DOHH2 (cell line): ENCODE measurements around the gene RASA3.

Experiments
- H3F3A ChIP-seq: fragments of 200-600 bp; sonication (generic), shearing (Covaris generic); 2 replicates; pipeline ENCODE4 v1.6.0; 2016; ENCODE audit warnings: antibody characterized with exemption, mild to moderate bottlenecking; ENCODE audit not compliant: control insufficient read depth, insufficient read depth
- H3K27ac ChIP-seq: fragments of 200-600 bp; sonication (generic); 2 replicates; pipeline ENCODE4 v1.5.1; 2014; ENCODE audit warnings: low read depth, mild to moderate bottlenecking, low read length, moderate library complexity
- H3K27me3 ChIP-seq: fragments of 200-600 bp; sonication (generic); 2 replicates; pipeline ENCODE4 v1.6.1; 2014; ENCODE audit warnings: mild to moderate bottlenecking, low read length, mixed read lengths; ENCODE audit not compliant: control insufficient read depth
- H3K36me3 ChIP-seq: fragments of 200-600 bp; sonication (generic); 2 replicates; pipeline ENCODE4 v1.6.1; 2014; ENCODE audit warnings: mild to moderate bottlenecking, low read length, moderate library complexity, mixed read lengths; ENCODE audit not compliant: control insufficient read depth
- H3K4me1 ChIP-seq: fragments of 200-600 bp; sonication (generic); 2 replicates; pipeline ENCODE4 v1.6.1; 2014; ENCODE audit warnings: mild to moderate bottlenecking, low read length, mixed read lengths; ENCODE audit not compliant: control insufficient read depth
- H3K4me2 ChIP-seq: fragments of 200-600 bp; sonication (generic); 2 replicates; pipeline ENCODE4 v1.6.0; 2014; ENCODE audit warnings: mild to moderate bottlenecking, low read length, moderate library complexity
- H3K4me3 ChIP-seq: fragments of 200-600 bp; sonication (generic); 2 replicates; pipeline ENCODE4 v1.5.1; 2014; ENCODE audit warnings: mild to moderate bottlenecking, low read length, mixed read lengths
- H3K79me2 ChIP-seq: fragments of 200-600 bp; sonication (generic); 2 replicates; pipeline ENCODE4 v1.6.1; 2014; ENCODE audit warnings: mild to moderate bottlenecking, low read length, mixed read lengths; ENCODE audit not compliant: control insufficient read depth
- H3K9me2 ChIP-seq: fragments of 200-600 bp; sonication (generic); replicated peaks from 2 replicates; pipeline ENCODE4 v1.6.1; 2014; ENCODE audit warnings: mild to moderate bottlenecking, low read length, mixed read lengths; ENCODE audit not compliant: control insufficient read depth
- H3K9me3 ChIP-seq: fragments of 200-600 bp; sonication (generic); 2 replicates; pipeline ENCODE4 v1.6.1; 2014; ENCODE audit warnings: antibody characterized with exemption, low read length, mixed read lengths; ENCODE audit not compliant: control insufficient read depth, insufficient read depth
- H4K20me1 ChIP-seq: fragments of 200-600 bp; sonication (generic); 2 replicates; pipeline ENCODE4 v1.6.0; 2014; ENCODE audit warnings: low read depth, mild to moderate bottlenecking, antibody characterized with exemption, low read length, moderate library complexity; ENCODE audit not compliant: control insufficient read depth, insufficient read depth
- EZH2phosphoT487 ChIP-seq: fragments of 200-600 bp; sonication (generic); IDR thresholded peaks from 2 replicates; pipeline ENCODE4 v1.6.1; 2017; ENCODE audit warnings: borderline replicate concordance, mild to moderate bottlenecking, antibody characterized with exemption, low read length, moderate library complexity, mixed read lengths
- TF ChIP-seq, protein P1 (sequence below): fragments of 200-600 bp; sonication (generic); IDR thresholded peaks from one replicate; pipeline ENCODE4 v1.5.1; 2014; ENCODE audit warnings: antibody characterized with exemption, mild to moderate bottlenecking, low read depth, low read length; ENCODE audit not compliant: poor library complexity, severe bottlenecking

Gene RASA3

DNA sequence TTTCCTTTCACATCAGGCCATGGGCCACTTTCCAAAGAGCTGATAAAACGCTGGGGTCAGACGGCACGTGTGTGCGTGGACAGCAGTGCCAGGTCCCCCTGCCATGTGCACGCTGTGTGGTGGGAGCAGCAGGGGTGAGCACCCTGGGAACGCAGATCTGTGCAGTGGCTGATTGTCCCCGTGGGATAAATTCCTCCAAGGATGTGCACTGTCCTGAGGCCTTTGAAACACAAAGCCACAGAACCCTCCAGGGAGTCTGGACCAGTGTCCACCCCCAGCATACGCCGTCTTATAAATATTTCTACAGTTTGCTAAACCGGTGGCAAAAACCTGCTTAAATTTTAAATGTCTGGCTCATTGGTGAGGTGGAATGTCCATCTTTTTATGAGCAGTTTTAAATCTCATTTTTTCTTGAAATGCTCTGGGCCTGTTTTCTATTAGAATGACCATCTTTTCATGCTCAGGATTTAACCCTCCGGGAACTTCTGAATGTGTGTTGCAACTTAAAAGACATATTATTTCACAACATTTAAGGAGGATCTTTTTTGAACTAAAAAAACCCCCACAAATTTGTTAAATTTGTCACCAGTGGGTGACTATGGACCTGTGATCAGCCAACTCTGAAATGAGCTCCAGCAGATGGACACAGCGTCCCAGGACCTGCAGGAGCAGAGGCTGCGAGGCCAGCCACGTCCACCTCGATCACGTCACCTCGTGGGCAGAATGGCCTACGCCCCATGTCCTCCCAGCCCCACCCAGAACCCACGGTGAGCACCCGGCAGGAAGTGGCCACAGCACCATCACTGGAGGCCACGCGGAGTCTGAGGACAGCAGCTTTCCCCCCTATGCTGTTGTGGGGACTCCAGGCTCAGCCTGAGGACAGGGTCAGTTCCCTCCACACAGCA is 68.6 kb downstream of the RASA3 start:
- Histone ChIP-seq H3K9me2 (no peaks in the 10 kb centered on the region), H3K4me1 (peaks cover 41% of the 10 kb centered on the region), H3K9me3 (no peaks in the 10 kb centered on the region), H3K4me3 (no peak overlapping the region), H4K20me1 (no peaks in the 10 kb centered on the region), H3K36me3 (no peaks in the 10 kb centered on the region), H3K79me2 (no peaks in the 10 kb centered on the region), H3K4me2 (no peak overlapping the region), H3F3A (peaks cover 13% of the 10 kb centered on the region; the same call in 1 of the 2 replicates), H3K27me3 (0 out of 2 replicates have a peak, but pooled peaks cover 2% of the 10 kb centered on the region), H3K27ac (no peak overlapping the region)
- TF ChIP-seq, protein P1, sequence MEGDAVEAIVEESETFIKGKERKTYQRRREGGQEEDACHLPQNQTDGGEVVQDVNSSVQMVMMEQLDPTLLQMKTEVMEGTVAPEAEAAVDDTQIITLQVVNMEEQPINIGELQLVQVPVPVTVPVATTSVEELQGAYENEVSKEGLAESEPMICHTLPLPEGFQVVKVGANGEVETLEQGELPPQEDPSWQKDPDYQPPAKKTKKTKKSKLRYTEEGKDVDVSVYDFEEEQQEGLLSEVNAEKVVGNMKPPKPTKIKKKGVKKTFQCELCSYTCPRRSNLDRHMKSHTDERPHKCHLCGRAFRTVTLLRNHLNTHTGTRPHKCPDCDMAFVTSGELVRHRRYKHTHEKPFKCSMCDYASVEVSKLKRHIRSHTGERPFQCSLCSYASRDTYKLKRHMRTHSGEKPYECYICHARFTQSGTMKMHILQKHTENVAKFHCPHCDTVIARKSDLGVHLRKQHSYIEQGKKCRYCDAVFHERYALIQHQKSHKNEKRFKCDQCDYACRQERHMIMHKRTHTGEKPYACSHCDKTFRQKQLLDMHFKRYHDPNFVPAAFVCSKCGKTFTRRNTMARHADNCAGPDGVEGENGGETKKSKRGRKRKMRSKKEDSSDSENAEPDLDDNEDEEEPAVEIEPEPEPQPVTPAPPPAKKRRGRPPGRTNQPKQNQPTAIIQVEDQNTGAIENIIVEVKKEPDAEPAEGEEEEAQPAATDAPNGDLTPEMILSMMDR, result no peak

DNA sequence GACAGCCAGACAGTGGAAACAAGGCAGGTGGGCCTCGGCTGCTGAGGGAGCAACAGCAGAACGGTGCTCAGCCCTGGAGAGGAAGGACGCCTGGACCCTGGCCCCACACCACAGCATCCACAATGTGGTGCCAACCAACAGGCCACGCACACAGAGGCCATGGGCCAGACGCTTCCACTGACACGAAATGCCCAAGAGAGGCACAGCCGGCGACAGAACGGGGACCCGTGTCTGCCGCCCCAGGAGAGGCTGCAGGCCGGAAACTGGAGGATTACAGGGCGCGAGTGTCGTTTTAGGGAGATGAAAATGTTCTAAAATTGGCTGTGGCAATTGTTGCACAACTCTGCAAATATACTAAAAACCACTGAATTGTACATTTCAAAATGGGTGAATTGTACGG is 69.7 kb downstream of the RASA3 start:
- H3K27me3 ChIP-seq, result 0 out of 2 replicates have a peak, but pooled peaks cover 4% of the 10 kb centered on the region
- H3K4me2 ChIP-seq, result no peak overlapping the region
- H3K79me2 ChIP-seq, result no peaks in the 10 kb centered on the region

GRCh38 chr13:114062341-114062740 is 70.1 kb downstream of the RASA3 start:
- no peak for TF ChIP-seq EZH2phosphoT487
- TF ChIP-seq, protein P1, result no peak
- H3K4me2 ChIP-seq, result no peak overlapping the region
- H3K27ac ChIP-seq, result no peak overlapping the region
- no peaks in the 10 kb centered on the region for H4K20me1 ChIP-seq
- H3K9me2 ChIP-seq, result no peaks in the 10 kb centered on the region
- 0 out of 2 replicates have a peak, but pooled peaks cover 8% of the 10 kb centered on the region for H3K27me3 ChIP-seq
- no peaks in the 10 kb centered on the region for H3K79me2 ChIP-seq
- peaks cover 35% of the 10 kb centered on the region for H3K4me1 ChIP-seq
- H3K4me3 ChIP-seq, result no peak overlapping the region
- no peaks in the 10 kb centered on the region for H3K36me3 ChIP-seq
- H3K9me3 ChIP-seq, result no peaks in the 10 kb centered on the region
- peaks cover 7% of the 10 kb centered on the region; the same call in 1 of the 2 replicates for H3F3A ChIP-seq

More for the DNA sequence above, 69.7 kb downstream of the RASA3 start:
- Histone ChIP-seq H4K20me1 (no peaks in the 10 kb centered on the region), H3F3A (peaks cover 11% of the 10 kb centered on the region; the same call in 1 of the 2 replicates), H3K4me3 (no peak overlapping the region), H3K36me3 (no peaks in the 10 kb centered on the region), H3K9me3 (no peaks in the 10 kb centered on the region), H3K9me2 (no peaks in the 10 kb centered on the region), H3K27ac (no peak overlapping the region), H3K4me1 (peaks cover 38% of the 10 kb centered on the region)
- no peak for TF ChIP-seq EZH2phosphoT487
- TF ChIP-seq, protein P1, result no peak
